NK-92 (cell line): ENCODE measurements around the gene MARK4.

Experiments used
- DNase-seq: peaks from one replicate; lab custom pipeline; 2025; ENCODE audit not compliant: unreplicated experiment; lab: John Stamatoyannopoulos, UW

The MARK4 gene

GRCh38 chr19:45271098-45271734 lies 20.1 kb downstream of the MARK4 start:
- no peak for DNase-seq

GRCh38 chr19:45271735-45272108 lies 20.7 kb downstream of the MARK4 start:
- DNase-seq: no peak

GRCh38 chr19:45273521-45273855 lies 22.4 kb downstream of the MARK4 start:
- DNase-seq: no peak

- DNase-seq: no peak
These were observed 24.4 kb downstream of the MARK4 start for GRCh38 chr19:45275370-45275971.

GRCh38 chr19:45276284-45276687 lies 25.2 kb downstream of the MARK4 start:
- DNase-seq: no peak

- DNase-seq: no peak
These were observed 27.0 kb downstream of the MARK4 start for GRCh38 chr19:45278087-45278486.

- DNase-seq: no peak
These were observed 28.6 kb downstream of the MARK4 start for GRCh38 chr19:45279587-45280192.

- no peak for DNase-seq
These were observed 29.4 kb downstream of the MARK4 start for GRCh38 chr19:45280471-45280961.

GRCh38 chr19:45283443-45284033 lies 32.5 kb downstream of the MARK4 start:
- no peak for DNase-seq

- DNase-seq: no peak
These were observed 39.4 kb downstream of the MARK4 start for GRCh38 chr19:45290381-45290931.

GRCh38 chr19:45291834-45292233 lies 40.8 kb downstream of the MARK4 start:
- DNase-seq: no peak

GRCh38 chr19:45293682-45294081 lies 42.6 kb downstream of the MARK4 start:
- no peak for DNase-seq

GRCh38 chr19:45294291-45295029 lies 43.4 kb downstream of the MARK4 start:
- DNase-seq: no peak

GRCh38 chr19:45295873-45296272 lies 44.8 kb downstream of the MARK4 start:
- DNase-seq: no peak

- no peak for DNase-seq
These were observed 45.3 kb downstream of the MARK4 start for GRCh38 chr19:45296355-45296754.

GRCh38 chr19:45297674-45298073 lies 46.6 kb downstream of the MARK4 start:
- no peak for DNase-seq

GRCh38 chr19:45298264-45298663 lies 47.2 kb downstream of the MARK4 start:
- DNase-seq: no peak

- no peak for DNase-seq
These were observed 48.6 kb downstream of the MARK4 start for GRCh38 chr19:45299719-45300118.

GRCh38 chr19:45302416-45302815 lies 51.3 kb downstream of the MARK4 start:
- no peak for DNase-seq

- no peak for DNase-seq
These were observed 52.4 kb downstream of the MARK4 start for GRCh38 chr19:45303269-45304060.
